MM.1S (cell line): ENCODE measurements around the gene DPP6.

Experiments used
- CTCF ChIP-seq: fragments of 300-600 bp; sonication (generic); IDR thresholded peaks from 2 replicates; pipeline ENCODE4 v1.5.1; 2016; ENCODE audit warnings: antibody characterized with exemption, low read length, mixed read lengths
- EZH2 ChIP-seq: fragments of 300-600 bp; sonication (generic); optimal IDR thresholded peaks from 2 replicates; pipeline ENCODE3; 2017; ENCODE audit warnings: low read depth, mild to moderate bottlenecking, antibody characterized with exemption, low read length, mixed read lengths

- TF ChIP-seq CTCF (no peak), EZH2 (no peak)
These were observed 890.5 kb downstream of the DPP6 start for GRCh38 chr7:154942691-154943090.
